ENCODE data around the gene BIRC6.

The BIRC6 gene

DNA sequence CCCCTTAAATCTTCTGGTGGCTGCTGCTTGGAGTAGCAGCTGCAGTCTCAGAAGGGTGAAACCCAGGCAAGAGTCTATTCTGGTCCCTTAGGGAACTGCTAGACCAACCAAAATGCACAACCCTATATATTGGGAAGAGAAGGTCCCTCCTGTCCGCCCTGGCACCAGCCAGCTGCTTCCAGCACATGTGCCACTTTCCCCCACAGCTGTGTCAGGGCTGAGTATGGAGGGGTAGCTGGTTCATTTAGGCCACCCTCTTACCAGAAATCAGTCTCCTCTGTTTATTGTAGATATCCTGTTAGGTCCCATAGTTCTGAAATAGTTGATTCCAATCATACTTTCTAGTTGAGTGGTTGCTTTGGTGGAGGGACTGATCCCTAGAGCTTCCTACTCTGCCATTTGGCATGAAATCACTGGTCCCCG lies 68.9 kb downstream of the BIRC6 start:
- TF ChIP-seq, protein P1, sequence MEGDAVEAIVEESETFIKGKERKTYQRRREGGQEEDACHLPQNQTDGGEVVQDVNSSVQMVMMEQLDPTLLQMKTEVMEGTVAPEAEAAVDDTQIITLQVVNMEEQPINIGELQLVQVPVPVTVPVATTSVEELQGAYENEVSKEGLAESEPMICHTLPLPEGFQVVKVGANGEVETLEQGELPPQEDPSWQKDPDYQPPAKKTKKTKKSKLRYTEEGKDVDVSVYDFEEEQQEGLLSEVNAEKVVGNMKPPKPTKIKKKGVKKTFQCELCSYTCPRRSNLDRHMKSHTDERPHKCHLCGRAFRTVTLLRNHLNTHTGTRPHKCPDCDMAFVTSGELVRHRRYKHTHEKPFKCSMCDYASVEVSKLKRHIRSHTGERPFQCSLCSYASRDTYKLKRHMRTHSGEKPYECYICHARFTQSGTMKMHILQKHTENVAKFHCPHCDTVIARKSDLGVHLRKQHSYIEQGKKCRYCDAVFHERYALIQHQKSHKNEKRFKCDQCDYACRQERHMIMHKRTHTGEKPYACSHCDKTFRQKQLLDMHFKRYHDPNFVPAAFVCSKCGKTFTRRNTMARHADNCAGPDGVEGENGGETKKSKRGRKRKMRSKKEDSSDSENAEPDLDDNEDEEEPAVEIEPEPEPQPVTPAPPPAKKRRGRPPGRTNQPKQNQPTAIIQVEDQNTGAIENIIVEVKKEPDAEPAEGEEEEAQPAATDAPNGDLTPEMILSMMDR (IDR thresholded peaks at IDR 0.05; ENCODE audit: insufficient read depth, missing control alignments) = no peak
- FAIRE-seq (no peak), DNase-seq (ENCODE audit: insufficient read length, low spot score) (no peak)

DNA sequence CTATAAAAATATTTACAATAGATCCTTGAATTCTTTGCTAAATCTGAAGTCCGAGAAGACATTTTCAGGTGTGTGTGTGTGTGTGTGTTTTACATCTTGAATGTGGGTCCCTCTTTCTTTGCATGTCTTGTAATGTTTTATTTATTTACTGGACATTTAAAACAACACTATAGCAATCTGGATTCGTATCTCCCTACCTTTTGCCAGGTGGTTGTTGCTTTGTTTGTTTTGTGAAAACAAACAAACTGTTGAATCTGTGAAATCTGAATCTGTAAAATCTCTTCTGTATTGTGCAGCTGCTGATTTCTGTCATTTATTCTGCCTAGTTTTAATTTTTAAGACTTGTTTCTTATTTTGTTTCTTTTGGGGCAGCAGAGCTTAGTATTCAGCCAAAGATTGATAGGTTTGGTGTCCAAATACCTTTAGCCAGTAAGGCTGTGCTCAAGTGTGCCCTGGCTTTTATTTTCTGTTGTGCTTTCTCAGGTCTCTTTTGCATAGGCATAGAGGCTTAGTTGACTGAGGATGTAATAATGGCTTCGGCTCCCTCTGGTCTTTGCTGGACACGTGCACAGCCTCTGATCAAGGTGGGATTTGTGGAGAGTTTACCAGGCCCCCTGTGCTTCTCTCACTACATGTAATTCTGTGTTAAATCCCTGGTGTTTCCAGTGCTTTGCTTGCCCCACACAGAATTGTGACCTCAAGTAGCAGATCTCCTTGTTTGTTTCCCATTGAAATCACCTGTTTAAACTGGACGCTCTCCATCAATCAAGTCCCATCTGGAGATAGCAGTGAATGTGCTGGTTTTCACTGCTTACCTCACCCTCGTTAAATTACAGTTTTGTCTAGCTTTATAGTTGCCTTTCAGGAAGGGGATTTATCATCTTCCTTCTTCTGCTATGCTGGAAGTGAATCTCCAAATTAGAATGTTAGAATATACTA lies 71.1 kb downstream of the BIRC6 start:
- TF ChIP-seq, protein P1 (IDR thresholded peaks at IDR 0.05; ENCODE audit: insufficient read depth, missing control alignments) = no peak
- FAIRE-seq = peak; percentile 46
- no peak for DNase-seq (ENCODE audit: insufficient read length, low spot score)

DNA sequence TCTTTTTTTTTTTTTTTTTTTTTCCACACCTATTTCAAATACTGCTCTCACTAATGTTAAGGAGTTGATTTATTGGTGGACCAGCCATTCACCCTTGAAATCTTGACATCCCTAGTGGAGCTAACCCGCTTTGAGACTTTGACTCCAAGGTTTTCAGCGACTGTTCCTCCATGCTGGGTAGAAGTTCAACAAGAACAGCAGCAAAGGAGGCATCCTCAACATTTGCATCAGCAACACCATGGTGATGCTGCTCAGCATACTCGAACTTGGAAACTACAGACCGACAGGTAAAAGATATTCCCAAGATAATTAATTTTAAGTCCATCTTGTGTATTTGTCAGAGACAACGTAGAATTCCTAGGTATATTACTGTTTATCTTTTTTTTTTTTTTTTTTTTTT lies 74.0 kb downstream of the BIRC6 start:
- TF ChIP-seq, protein P1 (IDR thresholded peaks at IDR 0.05; ENCODE audit: insufficient read depth, missing control alignments) = no peak
- FAIRE-seq (no peak), DNase-seq (ENCODE audit: insufficient read length, low spot score) (no peak)

DNA sequence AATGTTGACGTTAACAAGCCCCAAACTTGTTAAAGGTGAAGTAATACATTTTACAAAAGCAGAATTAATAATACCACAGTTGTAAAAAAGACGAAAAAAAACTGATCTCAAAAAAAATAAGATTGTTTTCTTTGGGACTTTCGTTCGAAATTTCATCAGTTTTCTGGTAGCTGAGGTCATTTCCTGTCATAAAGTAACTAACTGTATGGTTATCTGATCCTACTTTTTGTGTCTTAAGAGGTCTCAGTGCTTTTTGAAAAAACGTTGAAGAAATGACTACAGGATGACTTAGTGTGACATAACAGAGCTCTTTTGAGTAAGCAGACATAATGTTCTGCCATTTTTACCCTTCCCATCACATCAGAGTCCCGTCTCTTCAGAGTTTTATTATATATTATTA lies 79.3 kb downstream of the BIRC6 start:
- TF ChIP-seq, protein P1 (IDR thresholded peaks at IDR 0.05; ENCODE audit: insufficient read depth, missing control alignments) = no peak
- FAIRE-seq (no peak), DNase-seq (ENCODE audit: insufficient read length, low spot score) (no peak)

DNA sequence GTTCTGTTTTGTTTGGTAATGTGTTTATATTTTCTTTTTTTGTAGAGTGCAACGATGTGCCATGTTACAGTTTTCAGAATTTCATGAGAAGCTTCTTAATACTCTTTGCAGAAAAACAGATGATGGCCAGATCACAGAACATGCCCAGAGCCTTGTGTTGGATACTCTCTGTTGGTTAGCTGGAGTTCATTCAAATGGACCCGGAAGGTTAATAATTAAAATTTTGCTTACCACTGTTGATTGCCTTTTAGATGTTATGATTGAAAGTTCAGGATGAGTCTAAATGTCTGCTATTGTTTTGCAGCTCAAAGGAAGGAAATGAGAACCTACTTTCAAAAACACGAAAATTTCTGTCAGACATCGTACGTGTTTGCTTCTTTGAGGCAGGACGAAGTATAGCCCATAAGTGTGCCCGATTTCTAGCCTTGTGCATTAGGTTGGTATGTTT lies 85.2 kb downstream of the BIRC6 start:
- FAIRE-seq (no peak), DNase-seq (ENCODE audit: insufficient read length, low spot score) (no peak)
- TF ChIP-seq, protein P1 (IDR thresholded peaks at IDR 0.05; ENCODE audit: insufficient read depth, missing control alignments) = no peak

DNA sequence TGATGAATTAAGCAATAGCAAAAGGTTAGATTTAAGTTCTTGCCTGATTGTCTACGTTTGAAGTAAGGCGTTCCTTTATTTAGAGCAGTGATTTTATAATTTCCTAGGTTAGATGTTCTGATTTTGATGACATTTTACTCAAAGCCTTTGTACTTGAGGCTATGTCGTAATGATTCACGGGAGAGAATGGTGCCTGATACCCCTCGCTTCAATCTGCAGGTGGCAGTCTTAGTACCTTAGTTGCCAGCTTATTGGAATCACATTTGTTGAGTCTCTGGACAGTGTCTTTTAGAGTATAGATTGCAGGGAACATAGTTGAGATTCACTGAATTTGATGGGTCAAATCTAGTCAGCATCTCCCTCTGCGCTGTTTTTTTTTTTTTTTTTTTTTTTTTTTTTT lies 89.5 kb downstream of the BIRC6 start:
- DNase-seq (ENCODE audit: insufficient read length, low spot score) (no peak), FAIRE-seq (no peak)
- TF ChIP-seq, protein P1 (IDR thresholded peaks at IDR 0.05; ENCODE audit: insufficient read depth, missing control alignments) = no peak

DNA sequence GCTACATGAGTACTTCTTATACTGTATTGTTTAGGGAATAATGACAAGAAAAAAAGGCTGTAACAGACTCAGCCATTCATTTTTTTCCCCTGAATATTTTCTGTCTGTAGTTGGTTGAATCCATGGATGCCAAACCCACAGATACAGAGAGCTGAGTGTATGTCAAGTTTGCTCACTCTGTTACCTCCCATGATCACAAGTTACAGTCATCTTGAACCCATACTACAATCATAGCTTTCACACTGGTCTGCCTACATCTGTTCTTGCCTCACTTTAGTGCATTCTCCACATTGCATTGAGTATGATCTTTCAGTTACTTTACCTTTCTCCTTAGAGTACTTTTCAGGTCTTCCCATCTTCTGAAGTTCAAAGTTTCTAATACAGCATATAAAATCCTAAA lies 94.0 kb downstream of the BIRC6 start:
- TF ChIP-seq, protein P1 (IDR thresholded peaks at IDR 0.05; ENCODE audit: insufficient read depth, missing control alignments) = no peak
- DNase-seq (ENCODE audit: insufficient read length, low spot score) (no peak), FAIRE-seq (peak; percentile 32)

Measured in D721Med (cell line).